ENCODE data around the gene TRIO.

DNA sequence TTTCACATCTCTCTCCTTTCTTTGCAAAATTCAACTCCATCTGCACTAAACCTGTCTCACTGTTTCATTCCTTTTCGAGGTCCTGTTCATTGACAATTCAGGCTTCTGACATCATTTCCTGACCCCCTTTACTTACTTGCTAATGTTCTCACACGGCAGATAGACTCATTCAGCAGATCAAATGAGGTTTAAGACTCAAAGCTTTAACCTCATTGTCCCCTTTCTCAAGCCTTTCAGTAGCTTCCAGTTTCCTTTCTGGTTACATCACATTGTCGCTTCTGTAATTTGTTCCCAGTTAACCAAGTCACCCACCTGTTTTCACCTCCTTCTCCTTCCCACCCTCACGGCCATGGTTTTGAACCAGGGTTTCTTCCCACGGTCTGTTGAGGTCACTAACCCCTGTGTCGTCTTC is 295.1 kb downstream of the TRIO start:
- TF ChIP-seq TAF1 (IDR thresholded peaks at IDR 0.05; ENCODE audit: borderline replicate concordance, insufficient read depth, low read length) (no peak), POLR2AphosphoS5 (IDR thresholded peaks at IDR 0.05; ENCODE audit: low read depth, low read length) (no peak)

Data from PFSK-1 (cell line).